Stomach (tissue), 4 donors: Measurements from ENCODE around the gene DPP6.

Experiments
- POLR2A ChIP-seq, 4 donors: fragments of 450-650 bp; IDR thresholded peaks; one replicate each; pipeline ENCODE4 v1.6.1; 2016; ENCODE audit warnings: antibody characterized with exemption in 4 of 4, control low read depth in 2 of 4, mild to moderate bottlenecking in 1 of 4, moderate library complexity in 1 of 4
- TF ChIP-seq, protein P1 (sequence below), 7 experiments: fragments of 450-650 bp in 4 of 7; fragments of 200-600 bp in 3 of 7; sonication (generic) in 3 of 7; IDR thresholded peaks; one replicate each; pipeline ENCODE4 v1.5.1; 2016 to 2019; ENCODE audit warnings: antibody characterized with exemption in 7 of 7, control low read depth in 2 of 7, mild to moderate bottlenecking in 1 of 7

DNA sequence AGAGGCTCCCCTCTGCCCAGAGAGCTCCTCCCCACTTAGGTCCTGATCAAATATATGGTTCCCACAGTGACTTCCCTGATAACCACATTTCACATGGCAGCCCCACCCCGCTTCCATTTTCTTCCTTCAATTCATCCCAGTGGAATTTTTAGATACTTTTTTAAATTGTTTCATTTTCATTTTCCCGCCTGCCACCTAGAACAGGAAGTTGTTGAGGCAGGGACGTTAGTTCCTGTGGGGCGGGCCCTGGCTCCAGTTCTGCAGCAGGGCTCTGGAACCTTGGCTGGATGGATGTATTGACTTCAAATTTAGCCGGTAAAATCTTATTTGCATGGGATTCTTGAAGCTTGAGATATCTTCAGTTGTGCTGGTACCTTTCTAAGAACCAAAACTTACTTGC lies 724.2 kb downstream of the DPP6 start:
- no peak for TF ChIP-seq POLR2A (IDR thresholded peaks at IDR 0.05)
- TF ChIP-seq, protein P1, sequence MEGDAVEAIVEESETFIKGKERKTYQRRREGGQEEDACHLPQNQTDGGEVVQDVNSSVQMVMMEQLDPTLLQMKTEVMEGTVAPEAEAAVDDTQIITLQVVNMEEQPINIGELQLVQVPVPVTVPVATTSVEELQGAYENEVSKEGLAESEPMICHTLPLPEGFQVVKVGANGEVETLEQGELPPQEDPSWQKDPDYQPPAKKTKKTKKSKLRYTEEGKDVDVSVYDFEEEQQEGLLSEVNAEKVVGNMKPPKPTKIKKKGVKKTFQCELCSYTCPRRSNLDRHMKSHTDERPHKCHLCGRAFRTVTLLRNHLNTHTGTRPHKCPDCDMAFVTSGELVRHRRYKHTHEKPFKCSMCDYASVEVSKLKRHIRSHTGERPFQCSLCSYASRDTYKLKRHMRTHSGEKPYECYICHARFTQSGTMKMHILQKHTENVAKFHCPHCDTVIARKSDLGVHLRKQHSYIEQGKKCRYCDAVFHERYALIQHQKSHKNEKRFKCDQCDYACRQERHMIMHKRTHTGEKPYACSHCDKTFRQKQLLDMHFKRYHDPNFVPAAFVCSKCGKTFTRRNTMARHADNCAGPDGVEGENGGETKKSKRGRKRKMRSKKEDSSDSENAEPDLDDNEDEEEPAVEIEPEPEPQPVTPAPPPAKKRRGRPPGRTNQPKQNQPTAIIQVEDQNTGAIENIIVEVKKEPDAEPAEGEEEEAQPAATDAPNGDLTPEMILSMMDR (IDR thresholded peaks at IDR 0.05): no peak
